Measurements from ENCODE around the gene PRCD.
"Not testable (repeated sequence)": the region's sequence is repeated elsewhere in the genome, so short reads cannot be mapped to it uniquely, and the experiment has no call there.

PRCD gene

GRCh38 chr17:76527430-76528111 is 12.3 kb upstream of the PRCD start:
- peak; percentile 65 for DNase-seq (ENCODE audit: low spot score)

DNA sequence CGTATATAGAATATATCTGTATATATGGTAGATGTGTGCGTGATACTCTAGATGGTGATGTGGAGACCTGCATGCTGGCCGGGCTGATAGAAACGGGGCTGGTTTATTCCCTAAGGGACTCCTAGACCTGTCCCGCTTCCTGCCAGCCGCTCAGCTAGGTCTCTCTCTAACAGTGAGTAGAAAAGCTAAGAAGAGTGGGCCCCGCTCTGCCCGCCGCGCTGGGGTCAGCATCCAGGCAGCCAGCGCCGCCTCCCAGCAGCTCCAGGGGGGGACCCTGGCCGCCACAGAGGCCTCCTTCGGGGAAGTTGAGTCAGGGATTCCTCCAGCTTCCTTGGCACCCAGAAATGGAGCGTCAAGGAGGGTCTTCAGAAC is 11.7 kb upstream of the PRCD start:
- no peak for DNase-seq (ENCODE audit: low spot score)

DNA sequence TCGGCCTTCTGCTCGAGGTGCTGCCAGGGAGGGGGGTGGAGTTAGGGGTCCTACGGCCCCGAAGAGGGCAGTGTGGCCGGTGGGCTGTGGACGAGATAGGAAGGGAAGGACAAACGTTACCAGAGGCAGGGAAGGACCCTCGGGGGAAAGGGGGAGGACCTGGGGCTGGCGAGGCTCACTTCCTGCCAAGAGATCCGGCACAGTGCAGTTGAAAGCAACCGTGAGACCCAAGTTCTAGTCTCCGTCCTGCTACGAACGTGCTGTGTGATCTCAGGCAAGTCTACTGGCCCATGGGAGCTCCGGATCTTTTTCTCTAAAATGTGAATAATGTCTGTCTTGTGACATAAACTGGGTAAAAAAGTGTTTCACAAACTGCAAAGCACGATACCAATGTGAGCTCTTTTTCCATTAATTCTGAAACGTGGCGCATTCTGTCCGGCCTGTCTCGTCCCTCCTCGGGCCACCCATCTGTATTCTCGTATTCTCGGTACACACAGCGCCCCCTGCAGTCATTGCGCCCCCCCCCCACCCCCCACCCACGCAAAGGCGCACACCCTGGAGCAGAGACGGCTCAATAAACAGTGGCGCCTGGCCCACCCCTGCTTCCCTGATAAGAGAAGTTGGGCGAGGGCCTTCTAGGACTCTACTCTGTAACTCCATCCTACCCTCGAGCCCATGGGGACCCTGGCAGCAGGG is 11.2 kb upstream of the PRCD start:
- no peak for DNase-seq (ENCODE audit: low spot score)

- no peak for DNase-seq (ENCODE audit: low spot score)
Measured at GRCh38 chr17:76529224-76530094, 10.4 kb upstream of the PRCD start.

GRCh38 chr17:76530095-76530723 is 9.6 kb upstream of the PRCD start:
- no peak for DNase-seq (ENCODE audit: low spot score)

DNA sequence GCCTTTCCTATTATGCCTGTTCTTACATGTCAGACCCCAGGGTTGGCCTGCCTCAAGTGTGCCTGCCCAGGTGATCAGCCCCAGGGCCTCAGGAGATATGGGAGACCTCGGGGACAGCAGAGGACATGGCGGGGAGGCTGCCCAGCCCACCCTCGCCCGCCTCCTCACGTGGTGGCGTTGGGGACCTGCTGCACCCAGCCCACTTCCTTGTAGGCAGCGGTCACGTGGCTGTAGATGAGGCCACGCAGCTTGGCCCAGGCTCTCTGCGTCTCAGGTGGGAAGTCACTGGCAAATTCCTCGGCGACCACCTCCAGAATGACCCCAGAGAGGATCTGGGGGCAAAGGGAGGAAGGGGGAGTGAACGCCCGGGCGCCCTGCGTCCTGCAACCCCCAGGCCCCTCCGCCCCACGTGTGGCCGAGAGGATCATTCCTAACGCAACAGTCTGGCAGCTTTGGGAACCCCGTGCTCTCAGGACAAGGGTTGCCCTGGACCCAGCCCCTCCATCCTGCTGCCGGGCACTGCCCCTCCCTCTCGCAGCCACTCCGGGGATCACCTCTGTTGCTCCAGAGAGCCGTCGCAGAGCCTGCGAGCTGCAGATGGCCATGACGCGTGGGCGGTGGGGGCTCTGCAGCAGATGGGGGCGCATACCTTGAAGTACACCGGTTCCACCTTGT is 8.9 kb upstream of the PRCD start:
- DNase-seq (ENCODE audit: low spot score), result no peak

DNA sequence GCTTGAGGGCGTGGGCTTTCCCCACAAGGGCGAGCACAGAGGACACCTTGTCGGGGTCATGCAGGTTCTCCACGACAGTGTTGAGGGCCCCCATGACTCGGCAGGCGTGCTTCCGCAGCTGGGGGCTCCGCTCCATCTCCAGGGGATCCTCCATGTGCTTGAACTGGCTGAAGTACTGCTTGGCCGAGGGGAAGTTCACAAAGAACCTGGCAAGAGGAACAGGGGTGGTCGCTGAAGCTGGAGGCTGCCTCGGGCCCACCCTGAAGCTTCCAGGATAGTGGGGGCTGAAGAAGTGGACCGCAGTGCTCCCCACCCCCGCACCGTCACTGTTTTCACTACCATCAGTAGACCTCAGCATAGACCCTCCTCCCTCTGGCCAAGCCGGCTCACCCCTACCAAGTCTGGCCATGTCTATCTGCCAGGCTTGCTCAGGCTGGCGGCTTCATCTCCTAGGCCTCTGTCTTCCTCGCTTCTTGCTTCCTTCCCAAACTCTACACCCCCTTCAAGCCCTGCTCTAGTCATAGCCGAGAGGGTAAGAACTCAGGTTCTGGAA is 8.3 kb upstream of the PRCD start:
- no peak for DNase-seq (ENCODE audit: low spot score)

- no peak for DNase-seq (ENCODE audit: low spot score)
Measured at GRCh38 chr17:76532072-76532651, 7.7 kb upstream of the PRCD start.

DNA sequence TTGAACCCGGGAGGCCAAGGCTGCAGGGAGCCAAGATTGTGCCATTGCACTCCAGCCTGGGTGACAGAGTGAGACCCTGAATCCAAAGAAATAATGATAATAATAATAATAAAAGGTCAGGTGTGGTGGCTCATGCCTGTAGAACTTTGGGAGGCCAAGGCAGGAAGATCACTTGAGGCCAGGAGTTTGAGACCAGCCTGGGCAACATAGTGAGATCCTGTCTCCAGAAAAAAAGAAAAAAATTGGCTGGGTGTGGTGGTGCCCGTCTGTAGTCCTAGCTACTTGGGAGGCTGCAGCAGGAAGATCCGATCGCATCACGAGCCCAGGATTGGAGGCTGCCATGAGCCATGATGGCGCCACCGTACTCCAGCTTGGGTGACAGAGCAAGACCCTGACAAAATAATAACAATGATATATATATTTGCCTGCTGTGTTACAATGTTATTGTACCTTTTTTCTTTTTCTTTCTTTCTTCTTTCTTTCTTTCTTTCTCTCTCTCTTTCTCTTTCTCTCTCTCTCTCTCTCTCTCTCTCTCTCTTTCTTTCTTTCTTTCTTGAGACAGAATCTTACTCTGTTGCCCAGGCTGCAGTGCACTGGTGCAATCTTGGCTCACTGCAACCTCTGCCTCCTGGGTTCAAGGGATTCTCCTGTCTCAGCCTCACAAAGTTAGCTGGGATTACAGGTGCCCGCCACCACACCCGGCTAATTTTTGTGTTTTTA is 6.0 kb upstream of the PRCD start:
- not testable (repeated sequence) for DNase-seq (ENCODE audit: low spot score)

DNA sequence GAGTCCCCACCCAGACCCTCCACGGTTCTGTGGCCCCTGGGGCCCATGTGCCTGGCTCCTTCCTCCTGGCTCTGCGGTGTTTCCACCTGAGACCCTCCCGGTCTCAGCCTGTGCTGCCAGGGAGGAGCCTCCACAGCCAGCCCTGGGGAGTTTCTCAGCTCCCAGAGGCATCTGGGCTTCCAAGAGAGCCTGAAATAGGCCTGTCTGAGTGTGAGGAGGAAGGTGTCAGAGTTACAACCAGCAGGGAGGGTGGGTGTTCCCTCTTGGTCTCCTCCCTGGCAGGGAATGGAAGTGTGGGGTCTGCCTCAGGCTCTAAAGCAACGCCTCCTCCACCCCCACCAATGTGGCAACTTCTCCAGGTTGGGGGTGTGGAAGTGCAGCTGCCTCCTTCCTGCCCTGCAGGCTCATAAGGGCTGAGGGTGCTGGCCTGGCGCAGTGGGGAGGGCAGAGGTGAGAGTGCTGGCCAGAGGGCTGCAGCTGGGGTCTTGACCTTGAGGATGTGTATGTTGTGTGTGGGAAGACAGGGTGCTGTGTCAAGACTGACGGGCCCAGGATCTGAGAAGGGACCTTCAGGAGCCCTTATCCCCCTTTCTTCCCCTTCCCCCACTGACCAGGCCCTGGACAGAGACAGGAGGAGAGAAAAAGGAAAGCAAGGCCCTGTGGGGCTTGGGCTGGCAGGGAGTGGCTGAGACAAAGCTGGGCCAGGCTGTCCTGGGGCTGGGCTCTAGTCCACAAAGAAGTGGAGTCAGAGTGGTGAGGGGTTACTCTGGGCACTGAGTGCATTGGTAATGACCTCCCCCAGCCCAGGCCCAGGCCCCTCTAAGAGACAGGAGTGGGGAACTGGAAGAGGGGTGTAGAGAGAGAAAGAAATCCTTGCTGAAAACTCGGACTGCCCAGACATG is 4.8 kb upstream of the PRCD start:
- DNase-seq (ENCODE audit: low spot score), result no peak

DNA sequence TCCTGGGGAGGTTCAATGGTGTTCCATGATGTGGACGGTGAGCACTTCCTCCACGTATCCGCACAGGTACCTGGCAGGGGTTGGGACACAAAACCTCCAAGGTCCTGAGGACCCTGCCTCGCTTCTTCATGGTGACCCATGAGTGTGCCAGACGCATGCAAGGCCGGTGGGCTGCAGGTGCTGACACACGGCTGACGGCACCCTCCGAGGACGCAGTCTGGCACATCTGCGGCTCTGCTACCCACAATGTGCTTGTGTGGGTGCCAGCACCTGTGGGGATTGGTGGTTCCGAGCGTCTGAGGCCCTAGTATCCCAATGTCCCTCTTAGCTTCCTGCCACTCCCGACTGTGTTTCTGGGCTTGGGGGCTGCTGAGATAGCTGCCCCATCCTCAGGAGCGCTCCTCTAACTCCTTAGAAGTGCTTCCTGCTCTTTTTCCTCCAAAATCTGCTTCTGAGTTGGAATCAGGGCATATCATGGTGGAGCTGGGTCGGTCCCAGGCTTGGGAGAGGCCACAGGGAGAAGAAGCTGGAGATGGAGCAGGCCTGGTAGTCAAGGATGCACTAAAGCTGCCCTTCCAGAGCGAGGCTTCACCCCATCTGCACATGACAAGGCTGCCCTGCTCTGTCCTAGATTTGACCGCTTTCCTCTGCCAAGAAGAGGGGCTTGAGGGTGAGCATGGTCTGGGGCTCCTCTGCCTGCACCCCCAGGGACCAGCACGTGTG is 3.9 kb upstream of the PRCD start:
- DNase-seq (ENCODE audit: low spot score), result no peak

- no peak for DNase-seq (ENCODE audit: low spot score)
Measured at GRCh38 chr17:76536511-76537287, 3.1 kb upstream of the PRCD start.

DNA sequence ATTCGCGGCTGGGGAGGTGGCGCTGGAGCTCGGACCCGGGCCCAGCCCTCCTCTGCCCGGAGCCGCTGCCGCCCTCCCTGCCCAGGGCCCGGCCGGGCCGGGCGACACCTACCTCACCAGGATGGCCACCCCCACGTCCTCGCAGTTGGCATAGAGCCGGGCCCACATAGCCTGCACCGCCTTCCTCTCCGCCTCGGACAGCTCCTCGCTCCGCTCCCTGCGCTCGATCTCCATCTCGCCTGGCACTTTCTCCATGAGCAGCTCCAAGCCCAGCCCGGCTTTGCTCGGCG is 2.6 kb upstream of the PRCD start:
- no peak for DNase-seq (ENCODE audit: low spot score)

DNA sequence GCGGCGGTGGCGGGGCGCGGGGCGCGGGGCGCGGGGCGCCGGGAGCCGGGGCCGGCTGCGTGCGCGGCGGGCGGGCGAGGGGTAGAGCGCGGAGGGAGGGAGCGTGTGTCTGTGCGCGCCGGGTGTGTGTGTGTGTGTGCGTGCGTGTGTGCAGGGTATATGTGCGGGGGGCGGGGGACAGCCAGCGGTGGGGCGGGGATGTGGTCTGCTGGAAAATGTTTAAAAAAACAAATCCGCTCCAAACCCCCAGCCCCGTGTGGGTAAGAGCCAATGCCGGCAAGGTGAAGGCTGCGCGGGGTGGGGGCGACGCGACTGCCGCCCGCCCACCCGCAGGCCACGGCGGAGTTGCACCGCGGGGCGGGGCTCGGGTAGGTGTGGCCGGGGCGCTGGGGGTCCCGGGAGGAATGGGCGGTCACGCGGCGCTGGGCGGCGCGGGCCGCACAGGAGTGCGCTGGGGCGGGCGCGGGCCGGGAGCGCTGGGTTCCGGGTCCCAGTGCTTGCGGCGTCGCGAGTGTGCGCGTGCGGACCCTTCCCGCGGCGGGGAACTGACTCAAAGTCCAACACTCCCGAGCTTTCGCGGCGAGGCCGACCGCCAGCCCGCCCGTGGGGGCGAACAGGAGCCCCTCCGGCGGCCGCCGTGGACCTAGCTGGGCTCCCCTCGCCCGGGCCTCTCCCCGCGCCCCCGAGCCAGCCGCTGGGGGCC is 2.1 kb upstream of the PRCD start, which contains the start of gene CYGB:
Gene CYGB, minus strand, starts transcription at position 132 of the 703 bp plus-strand sequence. CDS start 167 bp downstream, outside the sequence.
- no peak for DNase-seq (ENCODE audit: low spot score)

DNA sequence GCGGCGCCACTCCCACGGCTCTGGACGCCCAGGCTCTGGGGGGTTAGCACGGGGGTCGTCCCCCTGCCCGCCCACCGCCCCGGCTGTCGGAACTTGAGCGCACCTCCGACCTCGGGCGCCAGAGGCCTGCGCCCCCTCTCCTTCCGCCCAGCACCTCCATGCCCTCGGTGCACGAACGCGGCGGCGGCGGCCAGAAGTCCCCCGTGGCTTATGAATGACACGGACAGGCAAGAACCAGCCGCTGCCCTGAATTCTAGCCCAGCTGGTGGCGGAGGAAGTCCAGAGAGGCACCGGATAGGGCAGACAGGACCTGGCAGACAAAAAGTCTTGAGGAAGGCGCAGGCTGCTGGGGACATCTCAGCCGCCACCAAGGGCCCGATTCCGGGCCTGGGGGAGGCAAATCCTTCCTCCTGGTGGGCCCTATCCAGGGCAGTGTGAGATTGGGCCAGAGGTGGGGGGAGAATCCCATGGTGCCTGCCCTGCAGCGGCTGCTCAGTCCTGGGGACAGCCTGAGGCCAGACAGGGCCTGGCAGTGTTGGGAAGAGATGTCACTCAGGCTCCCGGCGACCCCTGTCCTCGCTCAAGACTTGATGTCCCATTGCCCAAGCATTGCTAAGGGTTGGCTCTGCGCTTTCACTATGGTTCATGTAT is 1.4 kb upstream of the PRCD start:
- DNase-seq (ENCODE audit: low spot score), result no peak

- DNase-seq (ENCODE audit: low spot score), result no peak
Measured at GRCh38 chr17:76538941-76539570, 788 bp upstream of the PRCD start.
